ENCODE results near the gene KRTAP10-10. TPM values are rescaled to one million over a fixed set of nuclear protein-coding genes. Genes with fewer than 3 reads are reported as not detected.
"Not testable (repeated sequence)": the region's sequence is repeated elsewhere in the genome, so short reads cannot be mapped to it uniquely, and the experiment has no call there.

Gene KRTAP10-10
- total RNA-seq, 4 donors from 2014 or later = not detected

GRCh38 chr21:44609193-44609592 is 28.0 kb upstream of the KRTAP10-10 start:
- no peak overlapping the region for H3K27ac ChIP-seq
- no peaks in the 10 kb centered on the region for H3K4me1 ChIP-seq
- TF ChIP-seq, protein P1, sequence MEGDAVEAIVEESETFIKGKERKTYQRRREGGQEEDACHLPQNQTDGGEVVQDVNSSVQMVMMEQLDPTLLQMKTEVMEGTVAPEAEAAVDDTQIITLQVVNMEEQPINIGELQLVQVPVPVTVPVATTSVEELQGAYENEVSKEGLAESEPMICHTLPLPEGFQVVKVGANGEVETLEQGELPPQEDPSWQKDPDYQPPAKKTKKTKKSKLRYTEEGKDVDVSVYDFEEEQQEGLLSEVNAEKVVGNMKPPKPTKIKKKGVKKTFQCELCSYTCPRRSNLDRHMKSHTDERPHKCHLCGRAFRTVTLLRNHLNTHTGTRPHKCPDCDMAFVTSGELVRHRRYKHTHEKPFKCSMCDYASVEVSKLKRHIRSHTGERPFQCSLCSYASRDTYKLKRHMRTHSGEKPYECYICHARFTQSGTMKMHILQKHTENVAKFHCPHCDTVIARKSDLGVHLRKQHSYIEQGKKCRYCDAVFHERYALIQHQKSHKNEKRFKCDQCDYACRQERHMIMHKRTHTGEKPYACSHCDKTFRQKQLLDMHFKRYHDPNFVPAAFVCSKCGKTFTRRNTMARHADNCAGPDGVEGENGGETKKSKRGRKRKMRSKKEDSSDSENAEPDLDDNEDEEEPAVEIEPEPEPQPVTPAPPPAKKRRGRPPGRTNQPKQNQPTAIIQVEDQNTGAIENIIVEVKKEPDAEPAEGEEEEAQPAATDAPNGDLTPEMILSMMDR (IDR thresholded peaks at IDR 0.05) = no peak
- TF ChIP-seq POLR2A (IDR thresholded peaks at IDR 0.05) = no peak
- no peak for TF ChIP-seq EP300 (IDR thresholded peaks at IDR 0.05)
- H3K4me3 ChIP-seq = no peak overlapping the region
- no peaks in the 10 kb centered on the region for H3K27me3 ChIP-seq
- H3K36me3 ChIP-seq = no peaks in the 10 kb centered on the region
- H3K9me3 ChIP-seq = peaks cover 0 to 51% (median 0%) of the 10 kb centered on the region in 4 donors
- no peak for DNase-seq (ENCODE audit: low spot score in 2 of 2)

DNA sequence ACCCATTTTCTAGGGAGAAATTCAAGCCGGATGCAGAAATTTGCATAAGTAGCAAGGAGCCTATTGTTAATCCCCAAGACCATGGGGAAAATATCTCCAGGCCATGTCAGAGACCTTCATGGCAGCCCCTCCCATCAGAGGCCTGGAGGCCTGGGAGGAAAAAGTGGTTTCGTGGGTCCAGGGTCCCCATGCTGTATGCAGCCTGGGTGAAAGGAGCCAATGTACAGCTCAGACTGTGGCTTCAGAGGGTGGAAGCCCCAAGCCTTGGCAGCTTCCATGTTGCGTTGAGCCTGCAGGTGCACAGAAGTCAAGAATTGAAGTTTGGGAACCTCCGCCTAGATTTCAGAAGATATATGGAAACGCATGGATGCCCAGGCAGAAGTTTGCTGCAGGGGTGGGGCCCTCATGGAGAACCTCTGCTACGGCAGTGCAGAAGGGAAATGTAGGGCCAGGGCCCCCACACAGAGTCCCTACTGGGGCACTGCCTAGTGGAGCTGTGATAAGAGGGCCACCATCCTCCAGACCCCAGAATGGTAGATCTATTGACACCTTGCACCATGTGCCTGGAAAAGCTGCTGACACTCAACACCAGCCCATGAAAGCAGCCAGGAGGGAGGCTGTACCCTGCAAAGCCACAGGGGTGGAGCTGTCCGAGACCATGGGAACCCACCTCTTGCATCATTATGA is 26.9 kb upstream of the KRTAP10-10 start:
- not testable (repeated sequence) for H3K4me1 ChIP-seq; H3K27ac ChIP-seq; H3K36me3 ChIP-seq; DNase-seq (ENCODE audit: low spot score in 2 of 2); H3K27me3 ChIP-seq; H3K4me3 ChIP-seq
- peaks cover 0 to 47% (median 0%) of the 10 kb centered on the region in 4 donors for H3K9me3 ChIP-seq
- 92 to 93% methylated on average over 7 of the region's 7 CpGs for WGBS, 2 donors

- TF ChIP-seq, protein P1 (IDR thresholded peaks at IDR 0.05) = no peak
- TF ChIP-seq POLR2A (IDR thresholded peaks at IDR 0.05) (no peak), EP300 (IDR thresholded peaks at IDR 0.05) (no peak)
- Histone ChIP-seq H3K4me1 (no peaks in the 10 kb centered on the region), H3K4me3 (no peak overlapping the region), H3K36me3 (no peaks in the 10 kb centered on the region), H3K27ac (no peak overlapping the region), H3K9me3 (peaks cover 0 to 42% (median 0%) of the 10 kb centered on the region in 4 donors), H3K27me3 (no peaks in the 10 kb centered on the region)
- 84 to 89% methylated on average over 4 of the region's 4 CpGs for WGBS, 2 donors
- DNase-seq (ENCODE audit: low spot score in 2 of 2) = no peak
Observed at GRCh38 chr21:44611551-44611950, 25.6 kb upstream of the KRTAP10-10 start.

DNA sequence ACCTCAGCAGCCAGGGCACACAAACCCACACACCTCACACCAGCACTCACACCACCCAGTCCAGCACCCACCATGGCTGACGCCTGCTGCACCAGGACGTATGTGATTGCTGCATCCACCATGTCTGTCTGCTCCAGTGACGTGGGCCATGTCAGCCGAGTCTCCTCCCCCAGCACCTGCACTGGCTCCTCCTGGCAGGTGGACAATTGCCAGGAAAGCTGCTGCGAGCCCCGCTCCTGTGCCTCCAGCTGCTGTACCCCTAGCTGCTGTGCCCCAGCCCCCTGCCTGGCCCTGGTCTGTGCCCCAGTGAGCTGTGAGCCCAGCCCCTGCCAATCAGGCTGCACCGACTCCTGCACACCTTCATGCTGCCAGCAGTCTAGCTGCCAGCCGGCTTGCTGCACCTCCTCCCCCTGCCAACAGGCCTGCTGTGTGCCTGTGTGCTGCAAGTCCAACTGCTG is 25.1 kb upstream of the KRTAP10-10 start, which contains the start of gene KRTAP10-8:
TSS of gene KRTAP10-8 (plus strand) at position 51 of the 458 bp plus-strand sequence. CDS start at position 73, 22 bp downstream.
- H3K36me3 ChIP-seq = no peaks in the 10 kb centered on the region
- H3K27me3 ChIP-seq = no peaks in the 10 kb centered on the region
- DNase-seq (ENCODE audit: low spot score in 2 of 2) = no peak
- 85 to 90% methylated on average over 7 to 8 of the region's 8 CpGs for WGBS, 2 donors
- TF ChIP-seq, protein P1 (IDR thresholded peaks at IDR 0.05) = no peak
- TF ChIP-seq EP300 (IDR thresholded peaks at IDR 0.05) (no peak), POLR2A (IDR thresholded peaks at IDR 0.05) (no peak)
- no peak within 1 kb of the TSS for H3K27ac ChIP-seq
- H3K9me3 ChIP-seq = peaks cover 0 to 42% (median 0%) of the 10 kb centered on the region in 4 donors
- H3K4me1 ChIP-seq = no peaks in the 10 kb centered on the region
- H3K4me3 ChIP-seq = no peak within 1 kb of the TSS

GRCh38 chr21:44612669-44613229 is 24.4 kb upstream of the KRTAP10-10 start:
- H3K36me3 ChIP-seq = no peaks in the 10 kb centered on the region
- peaks cover 0 to 42% (median 0%) of the 10 kb centered on the region in 4 donors for H3K9me3 ChIP-seq
- H3K4me1 ChIP-seq = no peaks in the 10 kb centered on the region
- H3K4me3 ChIP-seq = no peak overlapping the region
- TF ChIP-seq EP300 (IDR thresholded peaks at IDR 0.05) (no peak), POLR2A (IDR thresholded peaks at IDR 0.05) (no peak)
- TF ChIP-seq, protein P1 (IDR thresholded peaks at IDR 0.05) = no peak
- DNase-seq (ENCODE audit: low spot score in 2 of 2) = no peak
- H3K27me3 ChIP-seq = no peaks in the 10 kb centered on the region
- 81 to 85% methylated on average over 10 to 13 of the region's 13 CpGs for WGBS, 2 donors
- H3K27ac ChIP-seq = no peak overlapping the region

Measured in tibial nerve (tissue), 4 donors.